Retinal pigment epithelial cell (primary cell): ENCODE data around the gene PPFIA2.
"Not testable (repeated sequence)": the region's sequence is repeated elsewhere in the genome, so short reads cannot be mapped to it uniquely, and the experiment has no call there.

Experiments used
- DNase-seq: peaks from one replicate; pipeline ENCODE4 v3.0.0-alpha.2; 2010; ENCODE audit warnings: low read depth
- H3K4me3 ChIP-seq: 2 replicates; pipeline ENCODE4 v1.5.1; 2011; ENCODE audit warnings: mild to moderate bottlenecking, low read length, control low read depth, moderate library complexity
- TF ChIP-seq, protein P1 (sequence below): conservative IDR thresholded peaks from 2 replicates; pipeline ENCODE4 v1.5.1; 2011; ENCODE audit warnings: low read depth, low read length, control low read depth, inconsistent platforms

PPFIA2 gene

DNA sequence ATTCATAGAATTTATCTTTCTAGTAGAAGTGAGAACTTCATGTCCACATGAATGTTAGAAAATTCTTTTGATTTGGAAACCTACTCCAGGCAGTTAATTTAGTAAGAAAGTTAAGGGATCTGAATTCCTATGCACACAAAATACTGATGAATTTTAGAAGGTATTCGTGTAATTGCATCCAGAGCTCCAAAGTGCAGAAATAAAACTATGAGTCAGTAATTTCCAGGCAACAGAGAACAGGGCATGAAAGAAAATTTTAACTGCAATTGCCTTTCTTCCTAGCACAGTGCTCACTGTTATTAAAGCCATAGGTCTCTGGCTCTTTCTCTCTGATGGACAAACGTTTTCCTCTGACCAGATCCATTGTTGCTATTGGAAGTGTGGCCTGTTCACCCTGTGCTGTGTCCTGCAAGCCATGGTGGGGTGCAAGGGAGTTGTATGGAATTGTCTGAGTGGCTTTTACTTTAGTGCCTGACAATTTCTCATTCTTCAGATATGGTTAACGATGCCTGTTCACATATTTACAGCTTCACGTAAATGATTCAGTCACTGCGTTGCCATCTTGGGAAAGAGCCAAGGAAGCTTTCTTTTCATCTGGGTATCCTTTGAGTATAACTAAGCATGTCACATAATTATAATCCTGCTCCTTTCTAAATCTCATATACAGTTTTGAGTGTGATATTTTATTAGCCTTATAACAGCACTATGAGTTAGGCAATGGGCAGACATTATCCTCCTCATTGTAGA, 536.1 kb downstream of the PPFIA2 start:
- no peak overlapping the region for H3K4me3 ChIP-seq
- TF ChIP-seq, protein P1, sequence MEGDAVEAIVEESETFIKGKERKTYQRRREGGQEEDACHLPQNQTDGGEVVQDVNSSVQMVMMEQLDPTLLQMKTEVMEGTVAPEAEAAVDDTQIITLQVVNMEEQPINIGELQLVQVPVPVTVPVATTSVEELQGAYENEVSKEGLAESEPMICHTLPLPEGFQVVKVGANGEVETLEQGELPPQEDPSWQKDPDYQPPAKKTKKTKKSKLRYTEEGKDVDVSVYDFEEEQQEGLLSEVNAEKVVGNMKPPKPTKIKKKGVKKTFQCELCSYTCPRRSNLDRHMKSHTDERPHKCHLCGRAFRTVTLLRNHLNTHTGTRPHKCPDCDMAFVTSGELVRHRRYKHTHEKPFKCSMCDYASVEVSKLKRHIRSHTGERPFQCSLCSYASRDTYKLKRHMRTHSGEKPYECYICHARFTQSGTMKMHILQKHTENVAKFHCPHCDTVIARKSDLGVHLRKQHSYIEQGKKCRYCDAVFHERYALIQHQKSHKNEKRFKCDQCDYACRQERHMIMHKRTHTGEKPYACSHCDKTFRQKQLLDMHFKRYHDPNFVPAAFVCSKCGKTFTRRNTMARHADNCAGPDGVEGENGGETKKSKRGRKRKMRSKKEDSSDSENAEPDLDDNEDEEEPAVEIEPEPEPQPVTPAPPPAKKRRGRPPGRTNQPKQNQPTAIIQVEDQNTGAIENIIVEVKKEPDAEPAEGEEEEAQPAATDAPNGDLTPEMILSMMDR = no peak
- no peak for DNase-seq

DNA sequence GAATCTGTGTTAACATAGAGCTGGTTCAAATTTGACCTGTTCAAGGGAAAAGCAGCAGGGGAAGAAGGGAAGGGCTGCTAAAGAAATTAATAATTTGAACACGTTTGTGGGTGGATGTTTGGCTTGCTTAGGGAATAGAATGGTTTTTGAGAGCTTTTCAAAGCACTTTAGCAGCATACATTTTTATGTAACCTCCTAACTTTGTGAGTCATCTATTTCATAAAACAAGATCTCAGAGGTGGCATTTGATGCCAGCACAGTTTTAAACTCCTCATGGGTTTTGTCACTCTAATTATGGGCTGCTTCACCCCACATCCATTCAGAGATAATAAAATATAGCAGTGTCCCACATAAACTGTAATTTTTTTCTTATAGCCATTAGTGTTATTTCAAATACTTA, 537.5 kb downstream of the PPFIA2 start:
- no peak for DNase-seq
- H3K4me3 ChIP-seq = no peak overlapping the region
- TF ChIP-seq, protein P1 = no peak

DNA sequence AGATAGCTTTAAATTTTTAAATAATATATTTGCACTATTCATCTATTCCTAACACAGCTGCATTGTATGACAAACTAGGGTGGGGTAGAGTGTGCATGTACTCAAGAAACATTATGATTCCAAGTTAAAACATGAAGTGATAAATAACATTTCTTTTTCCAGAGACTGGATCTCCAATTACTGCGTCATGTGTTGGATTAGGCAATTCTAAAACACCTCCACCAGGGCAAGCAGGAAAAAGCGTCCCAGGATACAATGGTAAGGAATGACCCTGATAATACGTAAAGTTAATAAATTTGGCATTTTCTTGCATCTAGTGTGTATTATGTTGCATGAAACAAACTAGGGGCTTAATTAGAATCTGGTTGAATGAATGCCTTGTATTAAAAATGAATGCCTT, 542.4 kb downstream of the PPFIA2 start:
- no peak overlapping the region for H3K4me3 ChIP-seq
- TF ChIP-seq, protein P1 = no peak
- DNase-seq = no peak

DNA sequence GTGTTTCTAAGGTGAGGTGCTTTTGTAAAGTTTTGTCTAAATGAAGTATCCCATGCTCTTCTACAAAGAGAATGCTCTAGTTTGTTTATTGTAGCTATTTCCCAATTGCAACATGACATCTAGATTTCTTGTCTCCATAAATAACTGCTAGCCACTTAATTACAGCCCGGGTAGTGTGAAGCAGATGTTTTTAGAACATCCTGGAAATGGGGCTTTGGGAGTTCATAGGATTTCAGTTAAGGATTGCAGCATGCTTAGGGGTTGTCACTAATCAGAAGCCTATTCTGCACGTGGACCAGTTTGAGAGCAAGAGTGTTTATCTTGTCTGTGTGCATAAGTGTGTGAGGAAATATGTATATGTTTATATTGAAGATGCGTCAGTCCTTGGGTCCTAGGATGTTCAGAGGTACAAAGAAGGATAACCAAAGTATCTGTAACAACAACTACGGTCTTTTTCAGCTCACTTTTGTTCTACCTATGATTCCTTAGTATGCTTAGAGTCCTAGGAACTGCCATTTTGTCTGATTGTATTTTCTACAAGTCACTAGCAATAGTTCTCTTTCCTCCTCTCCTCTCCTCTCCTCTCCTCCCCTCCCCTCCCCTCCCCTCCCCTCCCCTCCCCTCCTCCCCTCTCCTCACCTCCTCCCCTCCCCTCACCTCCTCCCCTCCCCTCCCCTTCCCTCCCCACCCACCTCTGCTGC, 546.0 kb downstream of the PPFIA2 start:
- H3K4me3 ChIP-seq = no peak overlapping the region
- TF ChIP-seq, protein P1 = no peak
- no peak for DNase-seq

DNA sequence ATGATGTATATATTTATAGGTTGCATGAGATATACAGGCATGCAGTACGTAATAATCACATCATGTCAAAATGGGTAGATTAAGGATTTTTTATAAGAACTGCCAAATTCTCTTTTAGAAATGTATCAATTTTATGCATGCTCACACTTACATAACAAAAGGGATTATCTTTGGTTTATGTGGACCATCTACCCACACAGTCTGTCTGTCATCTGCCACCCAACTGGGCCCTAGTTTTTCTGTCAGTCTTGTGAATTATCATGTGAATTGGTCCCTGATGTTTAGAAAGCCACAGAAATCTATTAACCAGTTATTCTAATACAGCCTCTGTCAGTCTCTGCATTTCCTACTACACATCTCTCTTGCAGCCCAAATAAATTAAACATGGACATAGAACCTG, 547.8 kb downstream of the PPFIA2 start:
- no peak for DNase-seq
- H3K4me3 ChIP-seq = no peak overlapping the region
- TF ChIP-seq, protein P1 = no peak

DNA sequence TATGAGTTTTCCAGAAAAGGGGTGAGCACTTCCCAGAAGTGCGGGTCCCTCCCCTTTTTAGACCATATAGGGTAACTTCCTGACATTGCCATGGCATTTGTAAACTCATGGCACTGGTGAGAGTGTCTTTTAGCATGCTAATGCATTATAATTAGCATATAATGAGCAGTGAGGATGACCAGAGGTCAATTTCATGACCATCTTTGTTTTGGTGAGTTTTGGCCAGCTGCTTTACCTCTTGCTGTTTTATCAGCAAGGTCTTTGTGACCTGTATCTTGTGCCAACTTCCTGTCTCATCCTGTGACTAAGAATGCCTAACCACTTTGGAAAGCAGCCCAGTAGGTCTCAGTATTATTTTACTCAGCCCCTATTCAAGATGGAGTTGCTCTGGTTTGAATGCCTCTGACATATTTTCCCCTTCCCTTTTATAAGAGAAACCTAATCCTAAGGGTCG, 549.4 kb downstream of the PPFIA2 start:
- not testable (repeated sequence) for DNase-seq, H3K4me3 ChIP-seq

DNA sequence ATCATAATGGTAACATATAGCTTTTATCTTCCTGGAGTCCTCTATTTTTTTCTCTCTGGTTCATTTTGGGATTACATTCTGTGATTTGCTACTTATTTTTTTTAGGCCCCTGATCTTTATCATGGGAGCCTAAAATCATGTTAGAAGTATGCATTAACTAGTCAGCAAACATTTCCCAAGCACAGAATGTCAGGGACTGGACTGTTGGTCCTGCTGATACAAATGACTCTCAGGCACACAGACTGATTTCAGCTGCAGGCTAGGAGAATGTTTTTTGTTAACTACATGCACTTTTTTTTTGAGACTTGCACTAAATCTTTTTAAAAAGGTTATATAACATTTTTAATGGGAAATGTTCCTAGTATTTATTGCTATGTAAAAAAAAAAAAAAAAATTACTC, 550.1 kb downstream of the PPFIA2 start:
- TF ChIP-seq, protein P1 = no peak
- no peak for DNase-seq
- no peak overlapping the region for H3K4me3 ChIP-seq
